ENCODE measurements around the gene KCNH8. TPM values are rescaled to one million over a fixed set of nuclear protein-coding genes. Genes with fewer than 3 reads are reported as not detected.
"Not testable (repeated sequence)": the region's sequence is repeated elsewhere in the genome, so short reads cannot be mapped to it uniquely, and the experiment has no call there.

Gene KCNH8
- total RNA-seq, 1 donor: not detected

DNA sequence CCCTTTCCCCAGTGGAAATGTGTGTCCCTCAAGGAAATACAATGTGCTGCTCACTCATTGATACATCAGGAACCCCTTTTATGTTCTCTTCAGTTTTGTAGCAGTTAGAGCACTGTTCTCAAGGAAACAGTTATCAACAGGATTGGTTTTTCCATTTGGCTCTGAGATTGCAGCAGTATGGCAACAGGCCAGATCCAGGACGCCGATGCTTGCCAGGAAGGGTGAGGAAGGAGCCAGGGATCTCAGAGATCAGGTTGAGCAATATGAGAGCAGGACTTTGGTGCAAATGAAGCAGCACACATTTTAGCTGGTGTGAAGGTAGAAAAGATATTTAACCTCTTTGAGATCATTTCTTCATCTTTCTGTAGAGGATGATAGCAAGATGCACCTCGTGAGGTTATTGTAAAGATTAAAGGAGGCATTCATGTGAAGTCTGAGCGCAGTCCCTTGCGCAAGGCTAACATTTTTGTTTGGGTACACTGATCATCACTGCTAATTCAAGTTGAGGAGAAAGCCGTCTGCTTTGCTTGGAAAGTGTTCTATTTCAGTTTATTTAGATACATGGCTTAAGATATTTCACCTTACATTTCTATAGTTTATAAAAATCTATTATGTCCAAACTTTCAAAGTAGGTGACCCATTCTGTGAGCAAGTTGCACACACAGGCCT lies 68.5 kb downstream of the KCNH8 start:
- TF ChIP-seq, protein P1, sequence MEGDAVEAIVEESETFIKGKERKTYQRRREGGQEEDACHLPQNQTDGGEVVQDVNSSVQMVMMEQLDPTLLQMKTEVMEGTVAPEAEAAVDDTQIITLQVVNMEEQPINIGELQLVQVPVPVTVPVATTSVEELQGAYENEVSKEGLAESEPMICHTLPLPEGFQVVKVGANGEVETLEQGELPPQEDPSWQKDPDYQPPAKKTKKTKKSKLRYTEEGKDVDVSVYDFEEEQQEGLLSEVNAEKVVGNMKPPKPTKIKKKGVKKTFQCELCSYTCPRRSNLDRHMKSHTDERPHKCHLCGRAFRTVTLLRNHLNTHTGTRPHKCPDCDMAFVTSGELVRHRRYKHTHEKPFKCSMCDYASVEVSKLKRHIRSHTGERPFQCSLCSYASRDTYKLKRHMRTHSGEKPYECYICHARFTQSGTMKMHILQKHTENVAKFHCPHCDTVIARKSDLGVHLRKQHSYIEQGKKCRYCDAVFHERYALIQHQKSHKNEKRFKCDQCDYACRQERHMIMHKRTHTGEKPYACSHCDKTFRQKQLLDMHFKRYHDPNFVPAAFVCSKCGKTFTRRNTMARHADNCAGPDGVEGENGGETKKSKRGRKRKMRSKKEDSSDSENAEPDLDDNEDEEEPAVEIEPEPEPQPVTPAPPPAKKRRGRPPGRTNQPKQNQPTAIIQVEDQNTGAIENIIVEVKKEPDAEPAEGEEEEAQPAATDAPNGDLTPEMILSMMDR (IDR thresholded peaks at IDR 0.05; ENCODE audit: insufficient read depth, low read depth, low read length): no peak
- DNase-seq (ENCODE audit: low read depth): no peak

DNA sequence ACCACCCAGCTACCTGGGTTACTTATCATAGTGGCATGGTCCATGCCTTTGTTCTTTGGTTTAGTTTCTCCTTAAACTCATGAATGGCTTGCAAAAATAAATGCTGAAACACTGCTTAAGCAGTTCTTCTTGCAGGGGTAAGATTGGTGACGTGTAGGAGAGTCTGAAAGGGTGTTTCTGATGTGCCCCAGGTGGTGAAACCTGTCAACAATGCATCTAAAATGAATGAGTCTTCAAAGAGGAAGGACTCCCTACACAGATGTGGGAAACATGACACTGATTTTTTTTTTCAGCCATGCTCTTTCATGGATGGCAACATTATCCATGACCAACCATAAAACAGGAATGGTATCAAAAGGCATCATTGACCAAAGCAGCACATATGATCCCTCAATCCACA lies 72.0 kb downstream of the KCNH8 start:
- H3K4me3 ChIP-seq (ENCODE audit: low read depth, low read length): no peak overlapping the region
- DNase-seq (ENCODE audit: low read depth): no peak
- TF ChIP-seq, protein P1 (IDR thresholded peaks at IDR 0.05; ENCODE audit: insufficient read depth, low read depth, low read length): no peak

More for the DNA sequence above, 68.5 kb downstream of the KCNH8 start:
- no peak overlapping the region for H3K4me3 ChIP-seq (ENCODE audit: low read depth, low read length)

DNA sequence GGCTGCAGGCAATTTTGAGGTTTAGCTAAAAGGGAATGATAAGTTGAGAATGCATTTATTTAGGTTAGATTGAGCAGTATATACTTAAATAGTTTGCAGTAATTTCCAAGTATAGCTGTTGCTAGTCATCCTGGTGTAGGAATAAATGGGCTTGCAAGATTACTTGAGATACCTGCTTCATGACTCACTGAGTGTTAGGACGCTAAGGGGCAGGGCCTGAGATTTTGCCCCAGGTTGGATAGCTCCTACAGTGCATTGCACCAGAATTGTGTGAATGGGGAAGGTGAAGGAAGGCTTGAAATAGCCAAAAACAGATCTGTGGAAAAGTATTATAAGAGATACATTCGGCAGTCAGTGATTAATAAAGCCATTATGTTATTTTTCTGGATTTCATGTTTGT lies 72.8 kb downstream of the KCNH8 start:
- TF ChIP-seq, protein P1 (IDR thresholded peaks at IDR 0.05; ENCODE audit: insufficient read depth, low read depth, low read length): no peak

DNA sequence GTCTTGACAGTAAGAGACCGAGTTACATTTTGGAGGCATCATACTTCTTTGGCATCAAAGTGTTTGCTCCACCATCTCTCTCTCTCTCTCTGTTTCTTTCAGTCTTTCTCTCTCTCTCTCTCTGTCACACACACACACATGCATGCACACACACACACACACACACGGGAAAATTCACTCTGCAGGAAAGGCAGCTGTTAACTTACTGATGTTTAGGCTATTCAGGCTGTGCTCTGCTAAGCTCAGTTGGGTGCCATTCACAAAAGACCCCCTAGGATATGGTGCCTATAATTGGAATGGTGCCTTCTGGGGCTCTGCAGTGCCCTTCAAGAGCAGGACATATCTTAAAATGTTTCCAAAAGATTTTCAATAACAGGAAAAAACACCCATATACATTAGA lies 78.2 kb downstream of the KCNH8 start:
- no peak overlapping the region for H3K4me3 ChIP-seq (ENCODE audit: low read depth, low read length)
- TF ChIP-seq, protein P1 (IDR thresholded peaks at IDR 0.05; ENCODE audit: insufficient read depth, low read depth, low read length): no peak
- DNase-seq (ENCODE audit: low read depth): no peak

More for the DNA sequence above, 72.8 kb downstream of the KCNH8 start:
- H3K4me3 ChIP-seq (ENCODE audit: low read depth, low read length): no peak overlapping the region
- DNase-seq (ENCODE audit: low read depth): no peak

DNA sequence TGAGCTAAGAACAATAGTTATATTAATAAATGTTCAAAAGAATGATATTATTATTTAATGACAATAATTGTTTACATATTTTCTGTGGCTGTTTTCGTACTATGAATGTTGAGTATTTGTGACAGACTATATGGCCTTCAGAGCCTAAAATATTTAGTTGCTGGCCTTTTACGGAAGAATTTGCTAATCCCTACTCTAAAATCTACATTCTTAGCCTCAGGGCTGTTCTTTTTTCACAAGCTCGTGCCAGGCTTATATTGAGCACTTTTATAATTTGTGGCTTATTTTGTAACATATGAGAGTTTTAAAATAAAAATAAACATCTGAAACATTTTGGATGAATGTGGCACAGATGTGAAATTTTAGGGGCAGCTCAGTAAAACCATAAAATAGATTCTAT lies 79.9 kb downstream of the KCNH8 start:
- TF ChIP-seq, protein P1 (IDR thresholded peaks at IDR 0.05; ENCODE audit: insufficient read depth, low read depth, low read length): no peak
- H3K4me3 ChIP-seq (ENCODE audit: low read depth, low read length): no peak overlapping the region
- no peak for DNase-seq (ENCODE audit: low read depth)

DNA sequence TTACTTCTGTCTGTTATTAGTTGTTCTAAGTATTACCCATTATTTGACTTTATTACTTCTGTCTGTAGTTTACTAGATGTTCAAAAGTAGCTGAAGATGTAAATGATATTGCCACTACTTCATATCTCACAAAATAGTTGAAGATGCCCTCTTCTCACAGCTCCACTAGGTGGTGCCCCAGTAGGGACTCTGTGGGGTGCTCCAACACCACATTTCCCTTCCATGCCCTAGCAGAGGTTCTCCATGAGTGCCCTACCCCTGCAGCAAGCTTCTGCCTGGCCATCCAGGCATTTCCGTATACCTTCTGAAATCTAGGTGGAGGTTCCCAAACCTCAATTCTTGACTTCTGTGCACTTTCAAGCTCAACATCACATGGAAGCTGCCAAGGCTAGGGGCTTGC lies 80.8 kb downstream of the KCNH8 start:
- TF ChIP-seq, protein P1 (IDR thresholded peaks at IDR 0.05; ENCODE audit: insufficient read depth, low read depth, low read length): no peak
- DNase-seq (ENCODE audit: low read depth): no peak
- H3K4me3 ChIP-seq (ENCODE audit: low read depth, low read length): no peak overlapping the region

DNA sequence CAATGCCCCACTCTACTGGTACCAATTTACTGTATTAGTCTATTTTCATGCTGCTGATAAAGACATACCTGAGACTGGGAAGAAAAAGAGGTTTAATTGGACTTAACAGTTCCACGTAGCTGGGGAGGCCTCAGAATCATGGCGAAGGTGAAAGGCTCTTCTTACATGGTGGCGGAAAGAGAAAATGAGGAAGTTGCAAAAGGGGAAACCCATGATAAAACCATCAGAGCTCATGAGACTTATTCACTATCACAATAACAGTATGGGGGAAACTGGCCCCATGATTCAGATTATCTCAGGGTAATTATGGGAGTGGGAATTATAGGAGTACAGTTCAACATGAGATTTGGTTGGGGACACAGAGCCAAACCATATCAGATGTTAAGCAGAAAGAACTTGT lies 81.6 kb downstream of the KCNH8 start:
- DNase-seq (ENCODE audit: low read depth); H3K4me3 ChIP-seq (ENCODE audit: low read depth, low read length): not testable (repeated sequence)

Data from fibroblast of villous mesenchyme (primary cell).